ENCODE measurements around the gene CDKN2C.

The CDKN2C gene

GRCh38 chr1:50978852-50979781, 9.1 kb downstream of the CDKN2C start:
- Histone ChIP-seq H3K36me3 (ENCODE audit: control insufficient read depth in 2 of 2, insufficient read depth in 1 of 2, low read length in 2 of 2) (peaks cover 0 to 2% of the 10 kb centered on the region in 2 experiments; a peak in 1 of 3 replicates), H3K9me3 (ENCODE audit: control insufficient read depth, insufficient read depth, low read depth, low read length) (no peaks in the 10 kb centered on the region), H3K4me3 (ENCODE audit: low read depth, low read length) (peak overlapping the region; percentile 98), H3K4me1 (ENCODE audit: control insufficient read depth, insufficient read depth, low read length) (peaks cover 15% of the 10 kb centered on the region), H3K27ac (ENCODE audit: extremely low read depth, low read depth, low read length) (peak overlapping the region; percentile 99)
- POLR2A ChIA-PET = interaction anchor here (3.5 to 8.1 kb wide), 2 partner anchors 10 to 19 kb away, joined by 16 to 157 read pairs; partner anchors contain the start of genes CDKN2C and FAF1
- CTCF ChIA-PET = interaction anchor here (0.6 to 3.2 kb wide), 6 partner anchors 9 to 375 kb away, joined by 3 to 13 read pairs (median 4); partner anchors contain the start of genes CDKN2C and FAF1
- TF ChIP-seq ZNF133 (tag by site-specific recombination; IDR thresholded peaks at IDR 0.05) = no peak
- TF ChIP-seq ZBTB10 (tag by site-specific recombination; IDR thresholded peaks at IDR 0.05) = no peak
- no peak for TF ChIP-seq RBAK (tag by site-specific recombination; IDR thresholded peaks at IDR 0.05)
- no peak for TF ChIP-seq ZNF18 (tag by site-specific recombination; IDR thresholded peaks at IDR 0.05)
- peak; percentile 57; the same call in 1 of the 2 replicates for TF ChIP-seq ZNF366 (tag by site-specific recombination; conservative IDR thresholded peaks at IDR 0.05)
- no peak for TF ChIP-seq ZBTB44 (tag by site-specific recombination; IDR thresholded peaks at IDR 0.05)
- no peak for TF ChIP-seq ZBTB8A (tag by site-specific recombination; IDR thresholded peaks at IDR 0.05)
- TF ChIP-seq ZNF639 (tag by site-specific recombination; IDR thresholded peaks at IDR 0.05) = no peak
- peak; percentile 97 for TF ChIP-seq OSR2 (tag by site-specific recombination; IDR thresholded peaks at IDR 0.05)
- TF ChIP-seq KLF8 (tag by site-specific recombination; IDR thresholded peaks at IDR 0.05) = 0 out of 2 replicates have a peak, but pooled peaks have one; percentile 23
- TF ChIP-seq ZBTB21 (tag by site-specific recombination; IDR thresholded peaks at IDR 0.05) = no peak
- TF ChIP-seq ZNF707 (tag by site-specific recombination; IDR thresholded peaks at IDR 0.05) = no peak
- TF ChIP-seq ZNF223 (tag by site-specific recombination; IDR thresholded peaks at IDR 0.05) = no peak
- no peak for TF ChIP-seq ZNF768 (tag by site-specific recombination; IDR thresholded peaks at IDR 0.05)
- TF ChIP-seq ATF2 (tag by site-specific recombination; IDR thresholded peaks at IDR 0.05; ENCODE audit: low read depth) = peak; percentile 45
- TF ChIP-seq GFI1B (tag by site-specific recombination; IDR thresholded peaks at IDR 0.05) = no peak
- TF ChIP-seq ZBTB6 (tag by site-specific recombination; IDR thresholded peaks at IDR 0.05) = no peak
- TF ChIP-seq ZIC2 (tag by site-specific recombination; IDR thresholded peaks at IDR 0.05) = no peak
- no peak for TF ChIP-seq ELK4 (IDR thresholded peaks at IDR 0.05; ENCODE audit: borderline replicate concordance, low read depth, low read length)
- 0 out of 2 replicates have a peak, but pooled peaks have one; percentile 12 for TF ChIP-seq ZNF596 (tag by site-specific recombination; IDR thresholded peaks at IDR 0.05)
- peak; percentile 90 for TF ChIP-seq ZNF362 (tag by site-specific recombination; IDR thresholded peaks at IDR 0.05)

Measured in HEK293 (cell line).